Adrenal gland (tissue), 5 donors: ENCODE data around the gene SNRNP70.

Source experiments
- POLR2A ChIP-seq, 2 donors: fragments of 450-650 bp; IDR thresholded peaks; one replicate each; pipeline ENCODE4 v1.6.1; 2017; ENCODE audit warnings: antibody characterized with exemption in 2 of 2, mild to moderate bottlenecking in 2 of 2, moderate library complexity in 1 of 2
- TF ChIP-seq, protein P1 (sequence below), 6 experiments: fragments of 450-650 bp in 4 of 6; fragments of 200-600 bp in 2 of 6; sonication (generic) in 1 of 6; IDR thresholded peaks; 1 replicate in 5 of 6; 2 replicates in 1 of 6; pipeline versions ENCODE4 v1.5.1 to v1.8.0; 2016 to 2021; ENCODE audit warnings: antibody characterized with exemption in 6 of 6, mild to moderate bottlenecking in 2 of 6, moderate library complexity in 1 of 6
- donor health status: DM: no; HTN: no; CAD: no.

DNA sequence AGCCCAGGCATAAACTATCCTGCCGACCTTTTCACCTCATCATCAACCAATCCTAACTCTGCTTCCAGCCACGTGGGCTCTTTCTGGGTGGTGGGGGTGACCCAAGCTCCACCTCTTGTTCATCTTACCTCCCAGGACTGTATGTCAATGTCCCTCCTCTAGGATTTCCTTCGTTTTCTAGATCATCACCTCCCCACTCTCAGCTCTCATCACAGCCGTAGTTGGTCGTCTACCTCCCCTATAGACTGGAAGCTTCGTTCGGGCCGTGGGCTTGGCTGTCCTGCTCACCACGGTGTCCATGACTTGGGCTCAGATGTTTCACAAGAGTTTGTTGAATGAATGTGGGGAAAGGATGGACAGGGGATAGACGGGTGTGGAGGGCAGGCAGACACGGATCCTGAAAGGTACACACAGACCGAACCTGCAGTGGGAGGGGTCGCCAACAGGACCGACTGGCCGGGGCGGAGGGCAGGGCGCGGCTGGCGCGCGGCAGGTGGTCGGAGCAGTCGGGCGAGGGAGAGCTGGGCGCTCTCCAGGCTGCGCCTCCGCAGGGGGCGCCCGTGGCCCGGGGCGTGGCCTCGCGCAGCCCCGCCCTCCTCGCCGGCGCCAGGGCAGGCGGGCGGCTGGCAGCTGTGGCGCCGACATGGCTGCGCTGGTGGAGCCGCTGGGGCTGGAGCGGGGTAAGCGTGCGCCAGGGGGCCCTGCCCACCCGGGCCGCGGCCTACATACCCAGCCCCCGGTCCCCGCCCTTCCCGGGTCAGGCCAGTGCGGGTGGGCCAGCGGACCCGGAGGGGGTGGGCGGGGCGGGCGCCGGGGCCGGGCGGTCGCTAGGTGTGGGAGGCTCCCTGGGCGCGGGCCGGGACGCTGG, 28.7 kb downstream of the SNRNP70 start, which contains the start of gene LIN7B:
- TF ChIP-seq, protein P1, sequence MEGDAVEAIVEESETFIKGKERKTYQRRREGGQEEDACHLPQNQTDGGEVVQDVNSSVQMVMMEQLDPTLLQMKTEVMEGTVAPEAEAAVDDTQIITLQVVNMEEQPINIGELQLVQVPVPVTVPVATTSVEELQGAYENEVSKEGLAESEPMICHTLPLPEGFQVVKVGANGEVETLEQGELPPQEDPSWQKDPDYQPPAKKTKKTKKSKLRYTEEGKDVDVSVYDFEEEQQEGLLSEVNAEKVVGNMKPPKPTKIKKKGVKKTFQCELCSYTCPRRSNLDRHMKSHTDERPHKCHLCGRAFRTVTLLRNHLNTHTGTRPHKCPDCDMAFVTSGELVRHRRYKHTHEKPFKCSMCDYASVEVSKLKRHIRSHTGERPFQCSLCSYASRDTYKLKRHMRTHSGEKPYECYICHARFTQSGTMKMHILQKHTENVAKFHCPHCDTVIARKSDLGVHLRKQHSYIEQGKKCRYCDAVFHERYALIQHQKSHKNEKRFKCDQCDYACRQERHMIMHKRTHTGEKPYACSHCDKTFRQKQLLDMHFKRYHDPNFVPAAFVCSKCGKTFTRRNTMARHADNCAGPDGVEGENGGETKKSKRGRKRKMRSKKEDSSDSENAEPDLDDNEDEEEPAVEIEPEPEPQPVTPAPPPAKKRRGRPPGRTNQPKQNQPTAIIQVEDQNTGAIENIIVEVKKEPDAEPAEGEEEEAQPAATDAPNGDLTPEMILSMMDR (IDR thresholded peaks at IDR 0.05) = peak in 4 of 6 experiments; percentile 31 to 60 (median 48)
- no peak for TF ChIP-seq POLR2A (IDR thresholded peaks at IDR 0.05)
